GM19463 (cell line): ENCODE measurements around the gene PSG11.
"Not testable (repeated sequence)": the region's sequence is repeated elsewhere in the genome, so short reads cannot be mapped to it uniquely, and the experiment has no call there.

Source experiments
- ATAC-seq: cut with Tn5 transposase; IDR thresholded peaks from one replicate; pipeline ENCODE4 v1.9.1; 2021; ENCODE audit warnings: mild to moderate bottlenecking, moderate library complexity; ENCODE audit not compliant: unreplicated experiment

Gene PSG11

GRCh38 chr19:43026369-43026768 is at the start of gene PSG11:
PSG11 (minus strand) TSS chr19:43026469; CDS start chr19:43026372, 97 bp downstream.
- not testable (repeated sequence) for ATAC-seq

DNA sequence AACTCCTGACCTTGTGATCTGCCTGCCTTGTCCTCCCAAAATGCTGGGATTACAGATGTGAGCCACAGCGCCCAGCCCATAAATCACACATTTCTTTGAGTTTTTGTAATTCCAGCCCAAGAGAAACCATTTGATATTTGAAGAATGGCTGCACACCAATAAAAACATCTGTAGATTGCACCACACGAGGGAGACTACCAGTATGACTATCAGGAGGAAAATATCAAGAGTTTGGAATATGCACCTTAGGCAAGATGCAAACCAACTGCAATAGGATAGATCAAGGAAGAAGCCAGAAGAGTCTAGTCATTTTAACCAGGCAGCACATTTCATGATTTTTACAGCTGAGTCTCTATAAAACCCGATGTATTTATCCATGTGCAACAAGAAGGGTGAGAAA is 36.1 kb upstream of the PSG11 start:
- not testable (repeated sequence) for ATAC-seq

GRCh38 chr19:43061326-43061725 is 35.1 kb upstream of the PSG11 start:
- ATAC-seq, result not testable (repeated sequence)

DNA sequence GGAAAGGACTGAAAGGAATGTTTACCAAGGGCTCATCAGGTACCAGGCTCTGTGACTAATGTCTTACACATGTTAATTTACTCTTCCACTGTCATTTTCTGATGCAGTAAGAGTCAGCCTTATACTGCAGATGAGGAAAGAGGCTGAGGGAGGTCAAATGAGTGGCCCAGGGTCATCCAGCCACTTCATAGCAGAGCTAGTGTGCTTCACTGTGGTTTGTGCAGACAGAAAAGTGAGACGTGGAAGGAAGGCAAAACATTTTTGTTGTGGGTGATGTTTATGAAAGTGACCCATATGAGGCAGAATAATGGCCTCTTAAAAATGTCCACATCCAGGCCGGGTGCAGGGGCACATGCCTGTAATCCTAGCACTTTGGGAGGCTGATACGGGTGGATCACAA is 34.0 kb upstream of the PSG11 start:
- ATAC-seq, result not testable (repeated sequence)

GRCh38 chr19:43059482-43059881 is 33.2 kb upstream of the PSG11 start:
- not testable (repeated sequence) for ATAC-seq

GRCh38 chr19:43058440-43058839 is 32.2 kb upstream of the PSG11 start:
- not testable (repeated sequence) for ATAC-seq

DNA sequence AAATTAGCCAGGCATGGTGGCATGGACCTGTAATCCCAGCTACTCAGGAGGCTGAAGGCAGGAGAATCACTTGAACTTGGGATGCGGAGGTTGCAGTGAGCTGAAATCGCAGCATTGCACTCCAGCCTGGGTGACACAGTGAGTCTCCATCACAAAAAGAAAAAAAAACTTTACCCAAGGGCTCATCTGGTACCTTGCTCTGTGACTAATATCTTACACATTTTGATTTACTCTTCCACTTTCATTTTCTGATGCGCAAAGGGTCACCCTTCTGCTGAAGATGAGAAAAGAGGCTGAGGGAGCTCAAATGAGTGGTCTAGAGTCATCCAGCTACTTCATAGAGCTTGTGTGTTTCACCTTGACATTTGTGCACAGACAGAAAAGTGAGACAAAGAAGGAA is 21.7 kb upstream of the PSG11 start:
- ATAC-seq, result not testable (repeated sequence)

- ATAC-seq, result not testable (repeated sequence)
These were observed 20.3 kb upstream of the PSG11 start for GRCh38 chr19:43046578-43046977.

DNA sequence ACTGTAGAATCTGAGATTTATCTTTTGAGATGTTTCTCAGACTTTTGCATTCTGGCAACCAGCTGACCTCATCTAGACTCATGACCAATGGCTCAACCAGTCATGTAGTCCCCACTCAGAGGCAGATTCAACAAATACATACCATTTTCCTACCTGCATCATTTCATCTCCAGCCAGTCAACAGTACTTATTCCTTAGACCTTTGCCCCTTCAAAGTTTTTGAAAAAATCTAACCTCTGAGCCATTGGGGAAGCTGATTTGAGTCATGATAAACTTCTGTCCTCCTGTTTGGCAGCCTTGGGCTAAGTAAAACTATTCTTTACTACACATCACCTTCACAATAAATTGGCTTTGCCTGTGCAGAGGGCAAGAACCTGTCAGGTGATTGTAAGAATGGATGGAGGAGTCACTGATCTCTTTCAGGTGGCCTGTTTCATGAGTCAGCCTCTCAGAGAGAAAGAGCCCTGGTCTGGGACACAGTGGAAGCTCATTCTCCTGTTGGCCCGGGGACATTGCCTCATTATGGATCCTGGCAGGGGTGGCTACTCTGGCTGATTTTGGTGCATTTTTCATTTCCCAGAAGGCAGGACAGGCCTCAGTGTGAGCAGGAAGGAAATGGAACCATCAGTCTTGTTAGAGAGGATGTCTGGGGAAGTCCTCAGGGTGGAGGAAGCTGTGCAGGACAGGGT is 17.4 kb upstream of the PSG11 start:
- not testable (repeated sequence) for ATAC-seq

DNA sequence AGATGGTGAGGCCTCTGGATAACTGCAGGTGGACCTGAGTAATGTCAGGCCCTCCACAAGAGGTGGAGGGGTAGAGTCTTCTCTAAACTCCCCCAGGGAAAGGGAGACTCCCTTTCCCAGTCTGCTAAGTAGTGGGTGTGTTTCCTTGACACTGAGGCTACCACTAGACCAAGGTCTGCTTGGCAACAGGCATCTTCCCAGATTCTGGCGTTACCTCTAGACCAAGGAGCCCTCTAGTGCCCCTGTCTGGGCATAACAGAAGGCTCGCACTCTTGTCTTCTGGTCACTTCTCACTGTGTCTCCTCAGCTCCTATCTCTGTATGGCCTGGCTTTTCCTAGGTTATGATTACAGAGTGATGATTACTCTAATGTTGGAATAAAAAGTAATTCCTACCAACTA is 5.4 kb upstream of the PSG11 start:
- not testable (repeated sequence) for ATAC-seq

DNA sequence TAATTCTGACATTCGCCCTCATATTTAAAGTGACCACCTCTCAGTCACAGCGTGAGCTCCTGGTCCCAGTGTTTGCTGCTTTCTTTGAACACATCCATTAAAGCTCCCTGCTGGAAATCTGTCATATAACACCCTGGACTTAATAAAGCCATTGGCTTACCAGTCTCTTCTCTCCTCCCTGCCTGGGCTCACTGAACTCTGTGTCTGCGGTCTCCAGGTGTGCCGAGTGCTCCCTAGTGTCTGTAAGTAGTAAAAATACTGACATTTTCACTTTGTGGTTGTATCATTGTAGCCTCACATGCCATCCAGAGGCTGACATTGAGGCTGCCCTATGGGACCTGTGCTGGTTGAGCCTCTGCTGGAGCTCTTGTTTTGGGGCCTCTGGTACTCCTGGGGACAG is 2.6 kb upstream of the PSG11 start:
- no peak for ATAC-seq

DNA sequence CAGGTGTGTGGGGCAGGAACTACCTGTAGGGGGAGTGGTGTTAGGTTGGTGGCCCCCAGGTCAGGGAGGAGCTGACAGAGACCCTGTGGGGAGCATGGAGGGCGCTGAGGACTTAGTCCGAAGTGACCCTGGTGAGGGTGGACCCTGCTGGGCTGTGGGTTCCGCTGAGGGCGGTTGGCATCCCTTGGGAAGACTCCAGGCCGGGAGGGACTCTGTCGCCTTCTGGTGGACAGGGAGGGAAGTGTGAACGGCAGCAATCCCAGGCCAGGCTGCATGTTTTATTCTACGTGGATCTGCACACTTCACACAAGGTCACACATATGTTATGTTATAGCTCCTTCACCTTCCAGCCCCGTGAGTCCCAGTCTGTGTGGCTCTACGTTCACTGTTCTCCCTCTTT is 1.7 kb upstream of the PSG11 start:
- not testable (repeated sequence) for ATAC-seq

DNA sequence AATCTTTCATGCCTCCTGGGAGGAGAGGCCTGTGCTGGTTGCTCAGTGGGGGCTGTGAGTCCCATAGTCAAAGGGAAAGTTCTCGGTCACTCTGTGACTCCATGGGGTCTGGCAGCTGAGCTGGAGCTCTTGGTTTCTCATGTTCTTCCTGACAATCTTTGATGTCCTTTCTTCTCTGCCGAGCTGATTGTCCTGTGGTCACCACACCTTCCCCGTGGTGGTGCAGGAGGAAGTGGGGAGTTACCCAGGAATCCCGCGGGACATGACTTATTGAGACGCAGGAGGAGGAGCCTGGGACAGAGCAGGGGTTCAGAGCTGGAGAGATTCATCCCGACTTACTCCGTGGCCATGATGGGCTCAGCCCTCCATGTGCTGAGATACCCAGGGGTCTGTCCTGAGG is 792 bp upstream of the PSG11 start:
- ATAC-seq, result not testable (repeated sequence)

DNA sequence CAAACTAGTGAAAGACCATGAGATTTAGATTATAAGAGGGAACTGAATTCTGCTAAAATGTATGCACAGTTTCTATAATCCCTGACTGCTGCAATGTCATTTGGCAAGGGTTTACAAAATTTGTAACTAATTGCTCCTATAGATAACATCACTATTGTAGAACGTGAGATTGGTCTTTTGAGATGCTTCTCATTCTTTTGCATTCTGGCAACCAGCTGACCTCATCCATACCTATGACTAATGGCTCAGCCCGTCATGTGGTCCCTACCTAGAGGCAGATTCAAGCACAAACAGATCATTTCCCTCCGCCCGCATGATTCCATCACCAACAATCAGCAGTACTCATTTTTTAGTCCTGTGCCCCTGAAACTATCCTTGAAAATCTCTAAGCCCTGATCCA is 4.2 kb downstream of the PSG11 start:
- ATAC-seq, result not testable (repeated sequence)

- ATAC-seq, result not testable (repeated sequence)
These were observed 4.6 kb downstream of the PSG11 start for GRCh38 chr19:43021629-43022028.

DNA sequence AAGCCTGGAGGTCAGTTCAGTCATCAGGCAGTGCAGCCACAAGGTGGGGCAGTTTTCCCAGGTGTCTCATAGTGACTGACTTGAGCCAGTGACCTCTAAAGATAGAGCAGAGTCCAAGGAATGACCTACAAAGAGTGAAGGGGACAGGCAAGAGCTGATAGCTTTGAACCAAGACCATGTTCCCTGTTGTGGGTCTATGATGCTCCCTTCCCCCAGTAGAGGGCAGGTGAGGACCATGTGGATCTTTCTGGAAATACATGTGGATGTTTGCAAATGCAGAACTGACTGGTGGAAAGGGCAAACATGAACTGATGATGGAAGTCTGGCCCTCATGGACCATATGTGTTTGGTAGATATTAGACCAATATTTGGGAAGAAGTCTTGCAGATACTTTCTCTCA is 6.7 kb downstream of the PSG11 start:
- ATAC-seq, result not testable (repeated sequence)

DNA sequence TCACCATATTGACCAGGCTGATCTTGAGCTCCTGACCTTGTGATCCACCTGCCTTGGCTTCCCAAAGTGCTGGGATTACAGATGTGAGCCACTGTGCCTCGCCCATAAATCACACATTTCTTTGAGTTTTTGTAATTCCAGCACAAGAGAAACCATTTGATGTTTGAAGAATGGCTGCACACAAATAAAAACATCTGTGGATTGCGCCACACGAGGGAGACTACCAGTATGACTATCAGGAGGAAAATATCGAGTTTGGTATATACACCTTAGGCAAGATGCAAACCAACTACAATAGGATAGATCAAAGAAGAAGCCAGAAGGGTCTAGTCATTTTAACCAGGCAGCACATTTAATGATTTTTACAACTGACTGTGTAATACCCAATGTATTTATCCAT is 20.4 kb downstream of the PSG11 start:
- ATAC-seq, result not testable (repeated sequence)

- not testable (repeated sequence) for ATAC-seq
These were observed 21.4 kb downstream of the PSG11 start for GRCh38 chr19:43004846-43005245.

- ATAC-seq, result not testable (repeated sequence)
These were observed 22.6 kb downstream of the PSG11 start for GRCh38 chr19:43003634-43004033.

DNA sequence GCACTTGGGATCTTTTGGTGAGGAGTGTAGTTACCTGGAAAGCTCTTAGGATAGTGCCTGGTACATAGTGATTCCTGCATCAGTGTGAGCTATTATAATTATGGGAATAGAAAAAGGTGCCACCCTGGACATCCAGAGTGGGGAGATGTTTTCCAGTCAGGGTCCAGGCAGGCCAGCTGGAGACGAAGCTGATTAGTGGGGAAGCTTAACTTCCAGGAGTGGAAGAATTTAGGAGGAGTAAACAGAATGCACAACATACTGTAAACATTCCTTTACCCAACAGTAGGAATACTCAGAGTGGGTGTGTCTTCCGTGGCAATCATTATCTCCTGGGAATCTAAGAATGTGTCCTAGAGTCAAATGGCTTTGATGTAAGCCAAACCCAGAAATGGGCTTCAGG is 23.3 kb downstream of the PSG11 start:
- ATAC-seq, result not testable (repeated sequence)

GRCh38 chr19:42996161-42996560 is 30.1 kb downstream of the PSG11 start:
- ATAC-seq, result not testable (repeated sequence)

DNA sequence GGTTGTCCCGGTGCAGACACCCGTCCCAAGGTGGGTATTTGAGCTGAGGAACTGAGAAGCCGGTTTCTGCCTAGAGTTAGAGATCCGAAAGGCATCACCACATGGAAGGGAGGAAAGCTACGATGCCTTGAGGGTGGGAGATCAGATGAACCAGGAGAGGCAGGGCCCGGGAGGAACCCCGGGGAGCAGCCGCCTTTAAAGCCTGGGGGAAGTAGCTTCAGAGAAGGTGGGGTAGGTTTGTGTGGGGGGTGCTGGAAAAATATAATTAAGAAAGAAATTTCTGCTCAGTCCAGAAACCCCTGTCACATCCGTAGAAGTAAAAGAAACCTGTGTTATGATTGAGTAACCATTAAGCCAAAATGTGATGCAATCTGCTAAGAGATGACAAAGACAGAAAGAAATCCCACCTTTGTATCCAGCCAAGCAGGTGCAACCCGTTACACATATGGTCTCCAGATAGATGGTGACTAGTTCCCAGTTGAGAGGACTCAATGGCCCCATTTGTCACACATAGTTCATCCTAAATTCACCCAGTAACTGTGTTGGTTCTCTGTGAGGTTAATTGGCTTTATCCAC is 34.2 kb downstream of the PSG11 start:
- ATAC-seq, result not testable (repeated sequence)
